Neural cell (in vitro differentiated cells): Measurements from ENCODE around the gene NR4A2. TPM values are rescaled to one million over a fixed set of nuclear protein-coding genes. Genes with fewer than 3 reads are reported as not detected.
"Not testable (repeated sequence)": the region's sequence is repeated elsewhere in the genome, so short reads cannot be mapped to it uniquely, and the experiment has no call there.

Experiments
- H2AFZ ChIP-seq: fragments of 200-600, 300-800 bp; sonication (generic), shearing (Covaris generic); 2 replicates; pipeline ENCODE4 v1.6.0; 2014; ENCODE audit warnings: low read depth, mild to moderate bottlenecking, antibody characterized with exemption, low read length, moderate library complexity
- H3F3A ChIP-seq: fragments of 200-600 bp; shearing (Covaris generic); 2 replicates; pipeline ENCODE4 v1.6.1; 2016; ENCODE audit warnings: mild to moderate bottlenecking, moderate library complexity, mixed read lengths, antibody characterized with exemption, low read length; ENCODE audit not compliant: insufficient read depth, poor library complexity, severe bottlenecking
- H3K27ac ChIP-seq: fragments of 200-600, 300-800 bp; sonication (generic), shearing (Covaris generic); 2 replicates; pipeline ENCODE4 v1.5.1; 2014; ENCODE audit warnings: mild to moderate bottlenecking, low read length, moderate library complexity
- H3K27me3 ChIP-seq: fragments of 300-800, 200-600 bp; sonication (generic), shearing (Covaris generic); 2 replicates; pipeline ENCODE4 v1.6.0; 2014; ENCODE audit warnings: mild to moderate bottlenecking, low read depth, low read length, moderate library complexity; ENCODE audit not compliant: insufficient read depth
- H3K36me3 ChIP-seq: fragments of 300-800, 200-600 bp; sonication (generic), shearing (Covaris generic); 2 replicates; pipeline ENCODE4 v1.5.1; 2014; ENCODE audit warnings: mild to moderate bottlenecking, antibody characterized with exemption, low read length, moderate library complexity; ENCODE audit not compliant: insufficient read depth
- H3K4me2 ChIP-seq: fragments of 300-800, 200-600 bp; sonication (generic), shearing (Covaris generic); 2 replicates; pipeline ENCODE4 v1.6.0; 2014; ENCODE audit warnings: mild to moderate bottlenecking, low read length
- H3K4me3 ChIP-seq: fragments of 300-800, 200-600 bp; sonication (generic), shearing (Covaris generic); 2 replicates; pipeline ENCODE4 v1.5.1; 2014; ENCODE audit warnings: mild to moderate bottlenecking, low read length, moderate library complexity
- H3K79me2 ChIP-seq: fragments of 200-600 bp; shearing (Covaris generic); replicated peaks from 2 replicates; pipeline ENCODE4 v1.6.0; 2014; ENCODE audit warnings: mild to moderate bottlenecking, low read length, moderate library complexity; ENCODE audit not compliant: insufficient read depth
- H3K9ac ChIP-seq: fragments of 300-800, 200-600 bp; sonication (generic), shearing (Covaris generic); 2 replicates; pipeline ENCODE4 v1.6.1; 2016; ENCODE audit warnings: mild to moderate bottlenecking, low read length, mixed read lengths
- H3K9me2 ChIP-seq: fragments of 200-600 bp; shearing (Covaris generic); 2 replicates; pipeline ENCODE4 v1.6.1; 2016; ENCODE audit warnings: mild to moderate bottlenecking, low read length, mixed read lengths; ENCODE audit not compliant: insufficient read depth
- H3K9me3 ChIP-seq: fragments of 200-600, 300-800 bp; sonication (generic), shearing (Covaris generic); 2 replicates; pipeline ENCODE4 v1.6.1; 2016; ENCODE audit warnings: mild to moderate bottlenecking, mixed run types, low read length, moderate library complexity, mixed read lengths
- H4K20me1 ChIP-seq: fragments of 200-600 bp; shearing (Covaris generic); 2 replicates; pipeline ENCODE4 v1.6.1; 2016; ENCODE audit warnings: mild to moderate bottlenecking, mixed run types; ENCODE audit not compliant: insufficient read depth
- EP300 ChIP-seq: fragments of 450-650 bp; conservative IDR thresholded peaks from 2 replicates; pipeline ENCODE4 v1.6.1; 2014; ENCODE audit warnings: antibody characterized with exemption, mild to moderate bottlenecking, moderate library complexity; ENCODE audit not compliant: poor library complexity, severe bottlenecking
- EZH2 ChIP-seq: fragments of 200-600, 300-800 bp; shearing (Covaris generic), sonication (generic); IDR thresholded peaks from 2 replicates; pipeline ENCODE4 v1.6.1; 2014; ENCODE audit warnings: antibody characterized with exemption, low read length, borderline replicate concordance, mild to moderate bottlenecking; ENCODE audit not compliant: insufficient read depth, poor library complexity, severe bottlenecking
- MXI1 ChIP-seq: fragments of 450-650 bp; conservative IDR thresholded peaks from 2 replicates; pipeline ENCODE4 v1.6.1; 2014; ENCODE audit warnings: antibody characterized with exemption, mild to moderate bottlenecking; ENCODE audit not compliant: poor library complexity, severe bottlenecking
- POLR2AphosphoS5 ChIP-seq: IDR thresholded peaks from 2 replicates; pipeline ENCODE4 v1.6.1; 2012
- RAD21 ChIP-seq: fragments of 450-650 bp; conservative IDR thresholded peaks from 2 replicates; pipeline ENCODE4 v1.6.1; 2014; ENCODE audit warnings: antibody characterized with exemption, mild to moderate bottlenecking, moderate library complexity
- SMC3 ChIP-seq: fragments of 450-650 bp; conservative IDR thresholded peaks from 2 replicates; pipeline ENCODE4 v1.6.1; 2014; ENCODE audit warnings: antibody characterized with exemption, mild to moderate bottlenecking, moderate library complexity; ENCODE audit not compliant: poor library complexity
- TAF1 ChIP-seq: IDR thresholded peaks from 2 replicates; pipeline ENCODE4 v1.6.1; 2012; ENCODE audit warnings: low read depth
- polyA plus RNA-seq: library from polyadenylated mRNA; depleted of rRNA; stranded (reverse); fragments of >200 nt; gene quantifications from 2 replicates; pipeline ENCODE4 v1.2.3, GENCODE V29; 2014
- TF ChIP-seq, protein P1 (sequence below): IDR thresholded peaks from 2 replicates; pipeline ENCODE4 v1.6.1; 2012; ENCODE audit warnings: borderline replicate concordance
- TF ChIP-seq, protein P2 (sequence below): fragments of 450-650 bp; IDR thresholded peaks from 2 replicates; pipeline ENCODE4 v1.5.1; 2014; ENCODE audit warnings: antibody characterized with exemption, mild to moderate bottlenecking, moderate library complexity; ENCODE audit not compliant: poor library complexity, severe bottlenecking

The NR4A2 gene
- polyA plus RNA-seq, 1 donor from 2014 or later, result 0.48 TPM

DNA sequence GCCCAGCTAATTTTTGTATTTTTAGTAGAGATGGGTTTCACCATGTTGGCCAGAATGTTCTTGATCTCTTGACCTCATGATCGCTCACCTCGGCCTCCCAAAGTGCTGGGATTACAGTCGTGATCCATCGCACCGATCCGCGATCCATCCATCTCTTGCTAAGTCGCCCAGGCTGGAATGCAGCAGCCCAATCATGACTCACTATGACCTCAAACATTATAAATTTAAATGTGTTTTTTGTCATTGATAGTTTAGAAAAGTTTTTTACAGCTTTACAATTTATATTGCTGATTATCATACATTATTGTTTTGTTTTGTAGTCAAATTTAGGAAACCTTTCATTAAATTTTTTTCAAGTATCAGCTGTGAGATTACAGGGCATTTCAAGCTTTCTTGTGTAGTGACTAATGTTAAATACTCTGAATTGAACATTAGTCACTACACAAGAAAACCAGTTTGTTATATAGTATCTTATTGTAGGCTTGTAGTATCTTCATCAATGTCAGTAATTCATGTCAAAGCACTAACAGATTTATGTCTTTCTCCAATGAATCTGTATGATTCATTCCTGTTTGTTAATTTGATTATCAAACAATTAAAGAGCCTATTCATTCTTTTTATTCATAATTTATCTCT, 37.5 kb downstream of the NR4A2 start:
- no peak overlapping the region for H3K4me2 ChIP-seq
- no peak overlapping the region for H3K4me3 ChIP-seq
- TF ChIP-seq POLR2AphosphoS5, result no peak
- no peak overlapping the region for H2AFZ ChIP-seq
- H3F3A ChIP-seq, result no peaks in the 10 kb centered on the region
- H3K79me2 ChIP-seq, result no peaks in the 10 kb centered on the region
- H3K9me3 ChIP-seq, result no peaks in the 10 kb centered on the region
- H3K9ac ChIP-seq, result no peak overlapping the region
- no peaks in the 10 kb centered on the region for H3K36me3 ChIP-seq
- H3K9me2 ChIP-seq, result no peaks in the 10 kb centered on the region
- H3K27me3 ChIP-seq, result no peaks in the 10 kb centered on the region
- no peak overlapping the region for H3K27ac ChIP-seq
- H4K20me1 ChIP-seq, result no peaks in the 10 kb centered on the region

DNA sequence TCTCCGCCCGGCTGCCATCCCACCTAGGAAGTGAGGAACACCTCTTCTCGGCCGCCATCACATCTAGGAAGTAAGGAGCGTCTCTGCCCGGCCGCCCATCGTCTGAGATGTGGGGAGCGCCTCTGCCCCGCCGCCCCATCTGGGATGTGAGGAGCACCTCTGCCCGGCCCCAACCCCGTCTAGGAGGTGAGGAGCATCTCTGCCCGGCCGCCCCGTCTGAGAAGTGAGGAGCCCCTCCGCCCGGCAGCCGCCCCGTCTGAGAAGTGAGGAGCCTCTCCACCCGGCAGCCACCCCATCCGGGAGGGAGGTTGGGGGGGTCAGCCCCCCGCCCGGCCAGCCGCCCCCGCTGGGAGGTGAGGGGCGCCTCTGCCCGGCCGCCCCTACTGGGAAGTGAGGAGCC, 39.1 kb downstream of the NR4A2 start:
- H3K9me2 ChIP-seq, H4K20me1 ChIP-seq, H3F3A ChIP-seq, H3K4me2 ChIP-seq, H3K9ac ChIP-seq, H3K27me3 ChIP-seq, H2AFZ ChIP-seq, H3K36me3 ChIP-seq, H3K4me3 ChIP-seq, H3K9me3 ChIP-seq, H3K27ac ChIP-seq, H3K79me2 ChIP-seq: not testable (repeated sequence)

DNA sequence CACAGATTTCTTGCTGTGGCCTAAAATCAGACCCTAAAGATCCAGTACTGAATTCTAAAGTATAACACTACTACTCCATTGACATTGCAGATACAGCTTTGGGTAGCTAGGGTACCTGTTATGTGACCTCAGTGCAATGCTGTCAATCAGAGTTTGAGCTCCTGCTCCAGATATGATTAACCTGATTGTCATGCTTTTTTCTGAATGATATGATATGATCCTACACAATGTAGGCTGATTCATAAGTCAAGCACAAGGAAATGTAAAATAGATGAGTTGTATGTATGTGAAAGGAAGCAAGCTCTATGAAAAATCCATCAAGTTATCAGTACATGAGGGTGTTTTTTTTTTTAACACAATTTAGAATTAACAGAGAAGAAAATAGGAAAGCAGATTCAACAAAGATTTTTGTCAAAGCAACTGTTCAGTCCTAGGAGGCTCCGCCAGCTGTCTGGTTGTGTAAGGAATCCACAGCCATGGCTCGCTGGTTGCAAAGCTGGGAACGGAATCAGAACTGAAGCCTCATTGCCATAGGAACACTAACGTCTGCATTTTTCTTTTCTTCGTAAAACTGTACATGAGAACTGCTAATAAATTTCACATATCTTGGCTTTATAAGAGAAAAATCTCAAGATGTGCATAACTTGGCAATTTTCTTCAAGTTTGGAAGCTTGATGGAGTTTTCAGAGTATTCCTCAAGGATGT, 52.9 kb downstream of the NR4A2 start:
- Histone ChIP-seq H4K20me1 (no peaks in the 10 kb centered on the region), H3K9ac (no peak overlapping the region), H2AFZ (no peak overlapping the region)

More for the DNA sequence above, 52.9 kb downstream of the NR4A2 start:
- no peaks in the 10 kb centered on the region for H3K79me2 ChIP-seq
- no peak overlapping the region for H3K27ac ChIP-seq
- H3F3A ChIP-seq, result no peaks in the 10 kb centered on the region
- no peaks in the 10 kb centered on the region for H3K36me3 ChIP-seq
- H3K9me2 ChIP-seq, result no peaks in the 10 kb centered on the region
- TF ChIP-seq MXI1 (no peak), SMC3 (no peak), EP300 (no peak), RAD21 (no peak), POLR2AphosphoS5 (no peak), EZH2 (no peak), TAF1 (no peak)
- TF ChIP-seq, protein P1, sequence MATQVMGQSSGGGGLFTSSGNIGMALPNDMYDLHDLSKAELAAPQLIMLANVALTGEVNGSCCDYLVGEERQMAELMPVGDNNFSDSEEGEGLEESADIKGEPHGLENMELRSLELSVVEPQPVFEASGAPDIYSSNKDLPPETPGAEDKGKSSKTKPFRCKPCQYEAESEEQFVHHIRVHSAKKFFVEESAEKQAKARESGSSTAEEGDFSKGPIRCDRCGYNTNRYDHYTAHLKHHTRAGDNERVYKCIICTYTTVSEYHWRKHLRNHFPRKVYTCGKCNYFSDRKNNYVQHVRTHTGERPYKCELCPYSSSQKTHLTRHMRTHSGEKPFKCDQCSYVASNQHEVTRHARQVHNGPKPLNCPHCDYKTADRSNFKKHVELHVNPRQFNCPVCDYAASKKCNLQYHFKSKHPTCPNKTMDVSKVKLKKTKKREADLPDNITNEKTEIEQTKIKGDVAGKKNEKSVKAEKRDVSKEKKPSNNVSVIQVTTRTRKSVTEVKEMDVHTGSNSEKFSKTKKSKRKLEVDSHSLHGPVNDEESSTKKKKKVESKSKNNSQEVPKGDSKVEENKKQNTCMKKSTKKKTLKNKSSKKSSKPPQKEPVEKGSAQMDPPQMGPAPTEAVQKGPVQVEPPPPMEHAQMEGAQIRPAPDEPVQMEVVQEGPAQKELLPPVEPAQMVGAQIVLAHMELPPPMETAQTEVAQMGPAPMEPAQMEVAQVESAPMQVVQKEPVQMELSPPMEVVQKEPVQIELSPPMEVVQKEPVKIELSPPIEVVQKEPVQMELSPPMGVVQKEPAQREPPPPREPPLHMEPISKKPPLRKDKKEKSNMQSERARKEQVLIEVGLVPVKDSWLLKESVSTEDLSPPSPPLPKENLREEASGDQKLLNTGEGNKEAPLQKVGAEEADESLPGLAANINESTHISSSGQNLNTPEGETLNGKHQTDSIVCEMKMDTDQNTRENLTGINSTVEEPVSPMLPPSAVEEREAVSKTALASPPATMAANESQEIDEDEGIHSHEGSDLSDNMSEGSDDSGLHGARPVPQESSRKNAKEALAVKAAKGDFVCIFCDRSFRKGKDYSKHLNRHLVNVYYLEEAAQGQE, result no peak
- TF ChIP-seq, protein P2, sequence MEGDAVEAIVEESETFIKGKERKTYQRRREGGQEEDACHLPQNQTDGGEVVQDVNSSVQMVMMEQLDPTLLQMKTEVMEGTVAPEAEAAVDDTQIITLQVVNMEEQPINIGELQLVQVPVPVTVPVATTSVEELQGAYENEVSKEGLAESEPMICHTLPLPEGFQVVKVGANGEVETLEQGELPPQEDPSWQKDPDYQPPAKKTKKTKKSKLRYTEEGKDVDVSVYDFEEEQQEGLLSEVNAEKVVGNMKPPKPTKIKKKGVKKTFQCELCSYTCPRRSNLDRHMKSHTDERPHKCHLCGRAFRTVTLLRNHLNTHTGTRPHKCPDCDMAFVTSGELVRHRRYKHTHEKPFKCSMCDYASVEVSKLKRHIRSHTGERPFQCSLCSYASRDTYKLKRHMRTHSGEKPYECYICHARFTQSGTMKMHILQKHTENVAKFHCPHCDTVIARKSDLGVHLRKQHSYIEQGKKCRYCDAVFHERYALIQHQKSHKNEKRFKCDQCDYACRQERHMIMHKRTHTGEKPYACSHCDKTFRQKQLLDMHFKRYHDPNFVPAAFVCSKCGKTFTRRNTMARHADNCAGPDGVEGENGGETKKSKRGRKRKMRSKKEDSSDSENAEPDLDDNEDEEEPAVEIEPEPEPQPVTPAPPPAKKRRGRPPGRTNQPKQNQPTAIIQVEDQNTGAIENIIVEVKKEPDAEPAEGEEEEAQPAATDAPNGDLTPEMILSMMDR, result no peak
- H3K4me3 ChIP-seq, result no peak overlapping the region
- H3K9me3 ChIP-seq, result no peaks in the 10 kb centered on the region
- no peaks in the 10 kb centered on the region for H3K27me3 ChIP-seq
- H3K4me2 ChIP-seq, result no peak overlapping the region
